Muscle layer of colon (tissue), 2 donors: ENCODE results near the gene SMG6.

Source experiments
- H3K27ac ChIP-seq: one replicate; pipeline ENCODE4 v1.7.0; 2013; ENCODE audit warnings: low read depth, mild to moderate bottlenecking, low read length, moderate library complexity
- H3K27me3 ChIP-seq, 2 donors: one replicate each; pipeline ENCODE4 v1.7.0; 2013; ENCODE audit warnings: low read length in 2 of 2, mild to moderate bottlenecking in 2 of 2; ENCODE audit not compliant: insufficient read depth in 2 of 2, control insufficient read depth in 1 of 2
- H3K36me3 ChIP-seq: one replicate; pipeline ENCODE4 v1.7.0; 2013; ENCODE audit warnings: mild to moderate bottlenecking, low read length; ENCODE audit not compliant: insufficient read depth
- H3K4me1 ChIP-seq: one replicate; pipeline ENCODE4 v1.7.0; 2013; ENCODE audit warnings: mild to moderate bottlenecking, low read length; ENCODE audit not compliant: insufficient read depth
- H3K4me3 ChIP-seq, 2 donors: one replicate each; pipeline ENCODE4 v1.7.0; 2013; ENCODE audit warnings: low read length in 2 of 2, low read depth in 1 of 2, mild to moderate bottlenecking in 1 of 2, moderate library complexity in 1 of 2
- H3K9ac ChIP-seq: one replicate; pipeline ENCODE4 v1.7.0; 2013; ENCODE audit warnings: low read length
- H3K9me3 ChIP-seq: one replicate; pipeline ENCODE4 v1.7.0; 2013; ENCODE audit warnings: mild to moderate bottlenecking, low read length
- donor health status: abdominal sarcoma.
- donor health status: Adenocarcinoma of cecum.

The SMG6 gene

GRCh38 chr17:2253768-2254406 is 49.7 kb downstream of the SMG6 start:
- no peaks in the 10 kb centered on the region for H3K9me3 ChIP-seq
- no peaks in the 10 kb centered on the region for H3K4me1 ChIP-seq
- peaks cover 4% of the 10 kb centered on the region for H3K36me3 ChIP-seq
- no peaks in the 10 kb centered on the region for H3K27me3 ChIP-seq
- no peak overlapping the region for H3K27ac ChIP-seq
- H3K9ac ChIP-seq: no peak overlapping the region
- H3K4me3 ChIP-seq: no peak overlapping the region

DNA sequence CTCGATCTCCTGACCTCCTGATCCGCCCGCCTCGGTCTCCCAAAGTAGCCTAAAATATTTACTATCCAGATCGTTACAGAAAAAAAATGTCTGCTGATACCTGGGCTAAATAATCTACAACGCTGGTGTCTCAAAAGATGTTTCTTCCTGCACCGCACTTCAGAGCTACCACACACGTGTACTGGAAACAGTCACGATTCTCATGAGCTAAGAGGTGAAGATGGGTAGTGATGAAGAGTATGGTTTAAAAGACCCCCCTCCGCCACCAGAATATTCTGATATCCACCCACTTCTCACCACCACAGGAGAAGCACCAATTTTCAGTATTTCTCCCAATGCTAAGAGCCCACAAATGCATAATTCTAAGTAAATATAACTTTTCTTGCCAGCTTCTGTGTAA is 50.2 kb downstream of the SMG6 start:
- Histone ChIP-seq H3K36me3 (peaks cover 4% of the 10 kb centered on the region), H3K4me3 (no peak overlapping the region), H3K27me3 (no peaks in the 10 kb centered on the region), H3K4me1 (no peaks in the 10 kb centered on the region), H3K9me3 (no peaks in the 10 kb centered on the region), H3K27ac (no peak overlapping the region), H3K9ac (no peak overlapping the region)

- Histone ChIP-seq H3K27me3 (no peaks in the 10 kb centered on the region), H3K9me3 (no peaks in the 10 kb centered on the region), H3K4me3 (no peak overlapping the region), H3K36me3 (peaks cover 4% of the 10 kb centered on the region), H3K9ac (no peak overlapping the region), H3K27ac (no peak overlapping the region), H3K4me1 (no peaks in the 10 kb centered on the region)
Observed at GRCh38 chr17:2251098-2251497, 52.5 kb downstream of the SMG6 start.

GRCh38 chr17:2250140-2251095 is 53.2 kb downstream of the SMG6 start:
- Histone ChIP-seq H3K4me3 (no peak overlapping the region), H3K4me1 (no peaks in the 10 kb centered on the region), H3K27me3 (no peaks in the 10 kb centered on the region), H3K27ac (no peak overlapping the region), H3K9ac (no peak overlapping the region), H3K9me3 (no peaks in the 10 kb centered on the region), H3K36me3 (peaks cover 4% of the 10 kb centered on the region)

DNA sequence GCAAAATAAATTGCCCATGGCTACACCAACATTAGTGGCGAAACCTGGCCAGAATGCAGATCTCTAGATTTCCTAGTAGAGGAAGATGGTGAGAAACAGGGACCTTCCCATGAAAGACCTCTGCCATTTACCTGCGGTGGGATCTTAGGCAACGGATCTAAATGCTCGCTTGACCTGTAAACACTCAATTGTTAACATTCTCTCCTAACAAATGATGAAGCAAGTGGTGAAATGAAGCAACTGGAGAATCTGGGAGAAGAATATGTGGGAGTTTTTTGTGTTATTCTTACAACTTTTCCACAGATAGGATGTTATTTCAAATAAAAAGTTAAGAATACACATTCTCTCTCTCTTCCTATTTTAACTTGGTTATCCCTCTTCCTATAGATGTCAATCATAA is 56.6 kb downstream of the SMG6 start:
- Histone ChIP-seq H3K9ac (no peak overlapping the region), H3K27me3 (no peaks in the 10 kb centered on the region), H3K4me1 (peaks cover 11% of the 10 kb centered on the region), H3K9me3 (no peaks in the 10 kb centered on the region), H3K36me3 (peaks cover 4% of the 10 kb centered on the region), H3K4me3 (no peak overlapping the region), H3K27ac (no peak overlapping the region)

DNA sequence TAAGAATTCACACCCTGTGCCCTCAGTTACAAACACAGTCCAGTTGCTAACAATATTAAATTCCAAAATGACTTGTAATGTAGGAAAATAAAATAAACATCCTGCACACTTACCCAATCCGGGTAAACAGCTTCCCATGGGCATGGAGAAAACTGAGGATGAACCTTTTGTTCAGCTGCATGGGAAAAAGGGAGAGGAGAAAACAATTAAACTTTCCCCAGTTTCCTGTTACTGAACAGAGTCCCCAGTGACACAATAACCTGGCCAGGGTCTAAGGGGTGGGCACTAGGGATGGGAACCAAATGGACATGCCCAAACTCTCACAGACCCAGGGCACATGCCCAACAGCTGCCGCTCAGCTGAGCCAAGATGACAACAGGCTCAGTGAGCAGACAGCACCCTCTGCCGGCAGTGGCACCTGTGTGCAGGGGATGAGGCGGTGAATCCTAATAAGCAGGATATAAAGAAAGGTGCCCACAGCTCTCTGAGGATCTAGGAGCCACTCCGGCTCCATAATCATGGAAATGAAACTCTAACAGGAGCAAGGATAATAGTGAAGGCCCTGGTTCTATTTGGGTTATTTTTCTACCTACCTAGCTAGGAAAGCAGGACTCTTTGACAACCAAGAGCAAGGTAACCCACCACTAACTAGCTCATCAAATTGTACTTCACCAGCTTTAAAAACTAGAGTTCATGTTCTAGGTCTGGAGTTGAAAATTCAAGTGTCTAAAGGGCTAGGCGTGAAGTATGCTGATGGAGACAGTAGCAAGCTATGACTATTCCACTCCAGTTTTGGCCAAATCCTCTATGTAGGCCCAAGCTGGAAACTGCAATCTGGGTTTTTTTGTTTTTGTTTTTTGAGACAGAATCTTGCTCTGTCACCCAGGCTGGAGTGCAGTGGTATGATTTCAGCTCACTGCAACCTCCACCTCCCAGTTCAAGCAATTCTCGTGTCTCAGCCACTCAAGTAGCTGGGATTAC is 58.8 kb downstream of the SMG6 start:
- peak overlapping the region; percentile 50 for H3K27ac ChIP-seq

GRCh38 chr17:2243953-2244352 is 59.6 kb downstream of the SMG6 start:
- no peak overlapping the region for H3K9ac ChIP-seq
- H3K4me1 ChIP-seq: peaks cover 12% of the 10 kb centered on the region
- peaks cover 5% of the 10 kb centered on the region for H3K36me3 ChIP-seq
- peak overlapping the region; percentile 50 for H3K27ac ChIP-seq
- no peaks in the 10 kb centered on the region for H3K9me3 ChIP-seq
- H3K4me3 ChIP-seq: no peak overlapping the region
- no peaks in the 10 kb centered on the region for H3K27me3 ChIP-seq

More for the DNA sequence above, 58.8 kb downstream of the SMG6 start:
- Histone ChIP-seq H3K27me3 (no peaks in the 10 kb centered on the region), H3K4me1 (peaks cover 11% of the 10 kb centered on the region), H3K9me3 (no peaks in the 10 kb centered on the region), H3K36me3 (peaks cover 5% of the 10 kb centered on the region), H3K4me3 (no peak overlapping the region), H3K9ac (no peak overlapping the region)

GRCh38 chr17:2241823-2242222 is 61.8 kb downstream of the SMG6 start:
- Histone ChIP-seq H3K27ac (no peak overlapping the region), H3K27me3 (no peaks in the 10 kb centered on the region), H3K36me3 (peaks cover 5% of the 10 kb centered on the region), H3K4me1 (peaks cover 30% of the 10 kb centered on the region), H3K4me3 (no peak overlapping the region), H3K9ac (no peak overlapping the region), H3K9me3 (no peaks in the 10 kb centered on the region)

DNA sequence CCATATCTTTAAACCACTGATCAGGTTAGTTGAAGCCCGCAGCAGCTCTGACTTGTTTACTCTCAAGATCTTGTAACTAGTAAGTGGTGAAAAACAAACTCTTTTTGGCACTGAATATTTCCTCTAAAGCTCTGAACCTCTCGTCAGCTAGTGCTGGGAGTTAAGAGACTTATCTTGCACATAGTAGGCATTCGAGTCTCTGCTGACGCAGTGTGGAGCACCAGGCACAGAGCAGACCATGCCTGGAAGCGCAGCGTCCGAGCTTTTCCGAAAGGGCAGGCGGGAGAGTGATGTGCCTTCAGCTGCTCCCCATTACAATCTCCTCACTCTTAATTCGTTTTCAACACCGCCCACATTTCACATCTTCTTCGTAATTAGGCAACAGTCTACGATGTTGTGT is 63.0 kb downstream of the SMG6 start:
- H3K4me1 ChIP-seq: peaks cover 42% of the 10 kb centered on the region
- no peaks in the 10 kb centered on the region for H3K9me3 ChIP-seq
- H3K27me3 ChIP-seq: no peaks in the 10 kb centered on the region
- no peak overlapping the region for H3K27ac ChIP-seq
- H3K4me3 ChIP-seq: peak overlapping the region in 1 of 2 donors; percentile 30
- H3K36me3 ChIP-seq: peaks cover 12% of the 10 kb centered on the region
- no peak overlapping the region for H3K9ac ChIP-seq

DNA sequence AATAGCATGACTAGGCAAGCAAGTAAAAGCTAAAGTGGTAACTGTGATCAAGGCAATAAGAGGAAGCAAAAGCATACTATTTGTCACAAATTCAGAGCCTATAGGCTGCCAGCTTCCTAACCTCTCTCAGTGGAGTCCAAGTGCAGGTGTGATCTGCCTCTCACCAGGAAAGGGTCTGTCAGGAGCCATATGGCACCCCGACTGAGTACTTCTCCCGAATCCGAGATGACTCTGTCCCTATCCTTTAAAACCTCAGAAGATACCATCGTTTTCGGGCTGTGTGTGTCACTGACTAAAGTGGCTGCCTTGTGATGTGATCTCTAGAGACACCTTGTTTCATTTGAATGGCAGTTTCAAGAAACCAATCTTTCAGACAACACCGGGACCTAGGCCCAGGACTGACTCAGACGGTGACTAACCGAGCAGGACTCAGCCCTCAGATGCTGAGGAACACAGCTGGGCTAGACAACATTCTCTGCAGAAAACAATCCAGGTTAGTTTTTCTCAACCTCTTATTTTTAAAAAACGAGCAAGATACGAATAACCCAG is 63.6 kb downstream of the SMG6 start:
- H3K9ac ChIP-seq: no peak overlapping the region

DNA sequence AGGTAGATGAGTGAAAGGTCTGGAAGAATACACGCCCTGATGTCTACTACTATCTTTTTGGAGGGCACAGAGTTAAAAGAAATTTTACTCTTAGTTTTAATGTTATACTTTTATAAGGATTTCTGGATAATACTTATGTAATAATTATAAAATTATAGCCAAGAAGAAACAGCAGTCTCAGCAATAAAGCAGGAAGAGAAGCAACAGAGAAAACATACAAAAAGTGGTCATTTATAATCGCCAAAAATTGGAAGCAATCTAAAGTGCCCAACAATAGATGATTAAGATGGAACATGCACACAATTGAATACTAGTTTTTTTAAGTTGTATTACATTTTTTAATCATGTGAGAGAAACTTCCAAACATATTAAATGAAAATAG is 64.4 kb downstream of the SMG6 start:
- no peak overlapping the region for H3K9ac ChIP-seq
- H3K27me3 ChIP-seq: no peaks in the 10 kb centered on the region
- no peak overlapping the region for H3K27ac ChIP-seq
- no peak overlapping the region for H3K4me3 ChIP-seq
- no peaks in the 10 kb centered on the region for H3K9me3 ChIP-seq
- peaks cover 40% of the 10 kb centered on the region for H3K4me1 ChIP-seq
- peaks cover 20% of the 10 kb centered on the region for H3K36me3 ChIP-seq

More for the DNA sequence above, 63.6 kb downstream of the SMG6 start:
- Histone ChIP-seq H3K27me3 (no peaks in the 10 kb centered on the region), H3K27ac (peak overlapping the region; percentile 75), H3K9me3 (no peaks in the 10 kb centered on the region), H3K36me3 (peaks cover 18% of the 10 kb centered on the region), H3K4me3 (no peak overlapping the region), H3K4me1 (peaks cover 48% of the 10 kb centered on the region)
